GM12878 (cell line): ENCODE data around the gene CRHBP. TPM values are rescaled to one million over a fixed set of nuclear protein-coding genes. Genes with fewer than 3 reads are reported as not detected.

ENCODE experiments used
- ATAC-seq: fragments of 200-7000 bp; cut with Tn5 transposase; 3 replicates; pipeline ENCODE4 v1.9.1; 2020; ENCODE audit warnings: mild to moderate bottlenecking, moderate library complexity
- BruUV-seq: library from RNA; stranded (reverse); fragments of 400-500 nt; replicated peaks from 2 replicates; lab custom pipeline; 2021; lab: Mats Ljungman, UMichigan
- CTCF ChIA-PET: fragments of 300-600 bp; sonication (Branson Sonifier 250); formaldehyde crosslinking; extraction: SDS; loops from one replicate; lab custom pipeline; 2021; ENCODE audit warnings: inconsistent platforms; lab: Yijun Ruan, JAX
- POLR2A ChIA-PET: fragments of 350-600 bp; formaldehyde crosslinking; extraction: SDS; loops from one replicate; lab custom pipeline; 2021; ENCODE audit warnings: inconsistent platforms; lab: Charles Lee
- RAD21 ChIA-PET: fragments of 300-600 bp; sonication (Branson Sonifier 250); formaldehyde crosslinking; loops from one replicate; lab custom pipeline; 2023; ENCODE audit warnings: antibody characterized with exemption; ENCODE audit not compliant: unreplicated experiment; lab: Charles Lee
- SMC1A ChIA-PET: fragments of 300-600 bp; sonication (Branson Sonifier 250); formaldehyde crosslinking; loops from one replicate; lab custom pipeline; 2023; ENCODE audit not compliant: unreplicated experiment, uncharacterized antibody; lab: Charles Lee
- DNase-seq: peaks from one replicate; pipeline ENCODE4 v3.0.0-alpha.2; 2011; ENCODE audit warnings: low read depth, low spot score
- FAIRE-seq: peaks from 3 replicates; lab custom pipeline; 2011; peaks lifted over from hg19 to GRCh38; lab: Jason Lieb, UNC
- H2AFZ ChIP-seq: 2 replicates; pipeline ENCODE4 v1.6.0; 2011; ENCODE audit warnings: low read depth, low read length, control low read depth; ENCODE audit not compliant: control insufficient read depth
- H3K27ac ChIP-seq: 2 replicates; pipeline ENCODE4 v1.5.1; 2011; ENCODE audit warnings: control low read depth; ENCODE audit not compliant: control insufficient read depth, insufficient read depth
- H3K27me3 ChIP-seq, 2 experiments: replicated peaks in 1 of 2; 2 replicates each; pipeline versions ENCODE4 v1.6.0 to v1.6.1; 2011; ENCODE audit warnings: low read length in 1 of 2; ENCODE audit not compliant: control insufficient read depth in 2 of 2, insufficient read depth in 2 of 2
- H3K36me3 ChIP-seq, 2 experiments: 2 replicates each; pipeline ENCODE4 v1.5.1; 2011; ENCODE audit warnings: low read length in 1 of 2; ENCODE audit not compliant: control insufficient read depth in 2 of 2, insufficient read depth in 2 of 2
- H3K4me1 ChIP-seq: 2 replicates; pipeline ENCODE4 v1.6.1; 2011; ENCODE audit warnings: mild to moderate bottlenecking, low read length, moderate library complexity, mixed read lengths; ENCODE audit not compliant: control insufficient read depth, insufficient read depth
- H3K4me2 ChIP-seq: 2 replicates; pipeline ENCODE4 v1.6.0; 2011; ENCODE audit warnings: control low read depth; ENCODE audit not compliant: control insufficient read depth, insufficient read depth
- H3K4me3 ChIP-seq: fragments of 200-600 bp; sonication (generic); 2 replicates; pipeline ENCODE4 v1.5.1; 2016
- H3K79me2 ChIP-seq: 2 replicates; pipeline ENCODE4 v1.6.0; 2011; ENCODE audit warnings: low read length; ENCODE audit not compliant: control insufficient read depth, insufficient read depth
- H3K9ac ChIP-seq: 2 replicates; pipeline ENCODE4 v1.8.0; 2011; ENCODE audit warnings: low read length, control low read depth, mixed read lengths; ENCODE audit not compliant: control insufficient read depth, insufficient read depth
- H3K9me3 ChIP-seq: replicated peaks from 3 replicates; pipeline ENCODE4 v1.5.1; 2011; ENCODE audit warnings: mild to moderate bottlenecking, low read length; ENCODE audit not compliant: control insufficient read depth, insufficient read depth
- H4K20me1 ChIP-seq: 2 replicates; pipeline ENCODE4 v1.6.0; 2011; ENCODE audit not compliant: control insufficient read depth, insufficient read depth
- ATF2 ChIP-seq: IDR thresholded peaks from 2 replicates; pipeline ENCODE4 v1.6.1; 2012; ENCODE audit warnings: low read length, inconsistent platforms
- CHD4 ChIP-seq: fragments of 200-600 bp; sonication (generic); IDR thresholded peaks from 2 replicates; pipeline ENCODE4 v1.6.1; 2016; ENCODE audit warnings: mild to moderate bottlenecking
- CREB1 ChIP-seq: IDR thresholded peaks from 2 replicates; pipeline ENCODE4 v1.6.1; 2012; ENCODE audit warnings: low read depth, mild to moderate bottlenecking, inconsistent platforms
- E4F1 ChIP-seq: fragments of 450-650 bp; IDR thresholded peaks from 2 replicates; pipeline ENCODE4 v1.6.1; 2018; ENCODE audit warnings: borderline replicate concordance, mild to moderate bottlenecking; ENCODE audit not compliant: partially characterized antibody
- EGR1 ChIP-seq, 2 experiments: IDR thresholded peaks; 1 replicate in 1 of 2; 2 replicates in 1 of 2; pipeline ENCODE4 v1.6.1; 2011 to 2012; ENCODE audit warnings: low read depth in 2 of 2, low read length in 2 of 2, borderline replicate concordance in 1 of 2, mild to moderate bottlenecking in 1 of 2, moderate library complexity in 1 of 2
- ESRRA ChIP-seq: IDR thresholded peaks from 2 replicates; pipeline ENCODE4 v1.6.1; 2012; ENCODE audit warnings: mild to moderate bottlenecking, low read length, improper control_type of control experiment
- MTA2 ChIP-seq: fragments of 450-650 bp; IDR thresholded peaks from 2 replicates; pipeline ENCODE4 v1.6.1; 2016; ENCODE audit warnings: low read depth, mild to moderate bottlenecking, moderate library complexity
- MYC ChIP-seq: IDR thresholded peaks from 2 replicates; pipeline ENCODE4 v1.6.1; 2011; ENCODE audit warnings: mild to moderate bottlenecking, low read length, moderate library complexity, inconsistent platforms; ENCODE audit not compliant: insufficient read depth, insufficient replicate concordance, insufficient read length, severe bottlenecking
- NBN ChIP-seq: fragments of 450-650 bp; IDR thresholded peaks from 2 replicates; pipeline ENCODE4 v1.6.1; 2016
- PBX3 ChIP-seq: IDR thresholded peaks from 2 replicates; pipeline ENCODE4 v1.6.1; 2011; ENCODE audit warnings: mild to moderate bottlenecking, low read depth, low read length, moderate library complexity; ENCODE audit not compliant: insufficient replicate concordance
- POLR2AphosphoS5 ChIP-seq: IDR thresholded peaks from 2 replicates; pipeline ENCODE4 v1.6.1; 2011; ENCODE audit warnings: mild to moderate bottlenecking, low read length, inconsistent platforms
- SREBF2 ChIP-seq: IDR thresholded peaks from 2 replicates; pipeline ENCODE4 v1.6.1; 2012; ENCODE audit warnings: mild to moderate bottlenecking, low read length
- TAF1 ChIP-seq: IDR thresholded peaks from 2 replicates; pipeline ENCODE4 v1.6.1; 2011; ENCODE audit warnings: mild to moderate bottlenecking, low read depth, low read length, borderline replicate concordance
- TARDBP ChIP-seq: IDR thresholded peaks from 2 replicates; pipeline ENCODE4 v1.6.1; 2016; ENCODE audit warnings: borderline replicate concordance
- TBL1XR1 ChIP-seq: IDR thresholded peaks from 2 replicates; pipeline ENCODE4 v1.6.1; 2012; ENCODE audit warnings: low read depth, low read length, improper control_type of control experiment
- YBX1 ChIP-seq: fragments of 450-650 bp; IDR thresholded peaks from 2 replicates; pipeline ENCODE4 v1.6.1; 2016; ENCODE audit warnings: antibody characterized with exemption
- ZBED1 ChIP-seq: IDR thresholded peaks from 2 replicates; pipeline ENCODE4 v1.6.1; 2016; ENCODE audit warnings: borderline replicate concordance
- ZBTB4 ChIP-seq: fragments of 450-650 bp; formaldehyde crosslinking; IDR thresholded peaks from 2 replicates; pipeline ENCODE4 v1.4.0; 2022; ENCODE audit warnings: mild to moderate bottlenecking, moderate library complexity
- WGBS: methylation state at CpG from one replicate; pipeline ENCODE4 v1.1.6; 2016; ENCODE audit warnings: low lambda C conversion rate; ENCODE audit not compliant: insufficient replicate concordance, insufficient coverage; ENCODE audit errors: missing lambda C conversion rate; 5-methylcytosine and 5-hydroxymethylcytosine counted together
- in situ Hi-C: fragments of 300-500 bp; cut with MboI; formaldehyde crosslinking; loops from 9 replicates; pipeline ENCODE4 v1.14.3; 2018; ENCODE audit warnings: mixed read lengths
- intact Hi-C: fragments of 100-400 bp; cut with micrococcal nuclease; formaldehyde crosslinking; loops from one replicate; pipeline ENCODE4 v1.14.2; 2022; ENCODE audit not compliant: unreplicated experiment
- polyA plus RNA-seq, 11 experiments: library from polyadenylated mRNA; depleted of rRNA in 4 of 11; unstranded in 6 of 11; stranded (reverse) in 5 of 11; fragments of >200 nt; fragmentation: Nextera tagmentation in 4 of 11; fragmentation: Illumina TruSeq in 1 of 11; extraction: Ambion mirVana in 4 of 11; extraction: Trizol in 1 of 11; gene quantifications; 1 replicate in 1 of 11; 2 replicates in 10 of 11; pipeline versions ENCODE4 v1.2.1 to v1.2.3, GENCODE V29; 2011 to 2016; ENCODE audit warnings: inconsistent platforms in 2 of 11, missing spikeins in 2 of 11, low read depth in 1 of 11
- total RNA-seq, 4 experiments: library from RNA; depleted of rRNA in 3 of 4; stranded (reverse); fragments of >200 nt in 3 of 4; fragmentation: Illumina TruSeq in 1 of 4; extraction: Trizol in 1 of 4; gene quantifications; 2 replicates each; pipeline versions ENCODE4 v1.2.1 to v1.2.3, GENCODE V29; 2013 to 2021

CRHBP gene
- total and polyA plus RNA-seq, 10 of the 15 experiments (the other 5 are each of a cell fraction or from before 2014, with no cell fraction given): 0.04 to 0.32 TPM; not detected in 8

- CTCF ChIA-PET: no interaction called here
Observed at GRCh38 chr5:76971511-76971910, 18.7 kb downstream of the CRHBP start.

More at GRCh38 chr5:76971511-76971910, 18.7 kb downstream of the CRHBP start:
- DNase-seq (no peak), FAIRE-seq (no peak), ATAC-seq (no peak)
- intact Hi-C loops (no loop called here), in situ Hi-C loops (no loop called here)
- Histone ChIP-seq H3K27me3 (no peaks in the 10 kb centered on the region), H4K20me1 (no peaks in the 10 kb centered on the region), H3K4me3 (no peak overlapping the region), H3K27ac (no peak overlapping the region), H3K36me3 (no peaks in the 10 kb centered on the region), H2AFZ (no peak overlapping the region), H3K4me1 (no peaks in the 10 kb centered on the region), H3K4me2 (no peak overlapping the region), H3K79me2 (no peaks in the 10 kb centered on the region), H3K9me3 (no peaks in the 10 kb centered on the region), H3K9ac (no peak overlapping the region)
- no TSS peak for BruUV-seq
- no peak for TF ChIP-seq YBX1
- no peak for TF ChIP-seq MTA2
- TF ChIP-seq SREBF2: no peak
- no peak for TF ChIP-seq TARDBP
- no peak for TF ChIP-seq ZBED1
- TF ChIP-seq NBN: no peak
- no peak for TF ChIP-seq MYC
- TF ChIP-seq ATF2: no peak
- TF ChIP-seq CREB1: no peak
- TF ChIP-seq ESRRA: no peak
- no peak for TF ChIP-seq TBL1XR1
- TF ChIP-seq E4F1: no peak
- no peak for TF ChIP-seq TAF1
- TF ChIP-seq PBX3: no peak
- TF ChIP-seq EGR1 (IDR thresholded peaks at IDR 0.05; ENCODE audit: borderline replicate concordance in 1 of 2, low read depth in 2 of 2, low read length in 2 of 2): no peak
- no peak for TF ChIP-seq CHD4
- TF ChIP-seq ZBTB4 (CRISPR knock-in tag): no peak
- TF ChIP-seq POLR2AphosphoS5: no peak
- ChIA-PET SMC1A (no interaction called here), RAD21 (no interaction called here), POLR2A (interaction anchor here (0.6 kb wide), 1 partner anchor 103 kb away, joined by 3 read pairs; no protein-coding TSS in a partner anchor)
- 3% methylated on average over 2 of the region's 2 CpGs for WGBS
